Measurements from ENCODE around the gene TMEM269.

TMEM269 gene

DNA sequence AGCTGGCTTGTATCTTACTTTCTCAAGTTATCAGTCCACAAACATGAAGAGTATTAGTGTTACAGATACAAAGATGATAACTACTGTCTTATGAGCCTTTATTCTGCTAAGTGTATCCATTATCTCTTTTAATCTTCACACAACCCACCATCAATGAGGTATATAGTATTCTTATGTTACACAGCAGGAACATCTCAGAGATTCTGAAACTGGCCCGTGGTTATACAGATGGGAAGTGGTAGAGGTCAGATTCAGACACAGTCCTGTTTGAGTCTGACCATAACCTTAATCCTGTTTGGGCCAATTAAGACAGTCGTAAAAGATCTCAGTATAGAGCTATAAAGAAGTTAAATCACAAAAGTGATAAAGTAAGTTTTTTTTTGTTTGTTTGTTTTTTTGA is 5.1 kb upstream of the TMEM269 start:
- DNase-seq (ENCODE audit: extremely low read depth, low read depth): no peak
- TF ChIP-seq, protein P1, sequence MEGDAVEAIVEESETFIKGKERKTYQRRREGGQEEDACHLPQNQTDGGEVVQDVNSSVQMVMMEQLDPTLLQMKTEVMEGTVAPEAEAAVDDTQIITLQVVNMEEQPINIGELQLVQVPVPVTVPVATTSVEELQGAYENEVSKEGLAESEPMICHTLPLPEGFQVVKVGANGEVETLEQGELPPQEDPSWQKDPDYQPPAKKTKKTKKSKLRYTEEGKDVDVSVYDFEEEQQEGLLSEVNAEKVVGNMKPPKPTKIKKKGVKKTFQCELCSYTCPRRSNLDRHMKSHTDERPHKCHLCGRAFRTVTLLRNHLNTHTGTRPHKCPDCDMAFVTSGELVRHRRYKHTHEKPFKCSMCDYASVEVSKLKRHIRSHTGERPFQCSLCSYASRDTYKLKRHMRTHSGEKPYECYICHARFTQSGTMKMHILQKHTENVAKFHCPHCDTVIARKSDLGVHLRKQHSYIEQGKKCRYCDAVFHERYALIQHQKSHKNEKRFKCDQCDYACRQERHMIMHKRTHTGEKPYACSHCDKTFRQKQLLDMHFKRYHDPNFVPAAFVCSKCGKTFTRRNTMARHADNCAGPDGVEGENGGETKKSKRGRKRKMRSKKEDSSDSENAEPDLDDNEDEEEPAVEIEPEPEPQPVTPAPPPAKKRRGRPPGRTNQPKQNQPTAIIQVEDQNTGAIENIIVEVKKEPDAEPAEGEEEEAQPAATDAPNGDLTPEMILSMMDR (IDR thresholded peaks at IDR 0.05; ENCODE audit: low read depth, low read length): no peak

DNA sequence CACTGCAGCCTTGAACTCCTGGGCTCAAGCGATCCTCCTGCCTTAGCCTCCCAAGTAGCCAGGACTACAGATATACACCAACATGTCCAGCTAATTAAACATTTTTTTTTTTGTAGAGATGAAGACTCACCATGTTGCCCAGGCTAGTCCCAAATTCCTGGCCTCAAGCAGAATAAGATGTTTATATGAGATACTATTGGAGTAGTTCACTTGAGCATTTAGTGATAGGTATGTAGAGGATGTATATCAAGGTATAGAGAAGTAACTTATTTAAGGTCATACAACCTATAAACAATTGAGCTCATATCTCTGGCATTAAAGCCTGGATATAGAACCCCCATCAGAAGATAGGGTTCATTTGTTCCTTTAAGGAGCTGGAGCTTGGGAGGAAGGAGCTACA is 4.6 kb upstream of the TMEM269 start:
- TF ChIP-seq, protein P1 (IDR thresholded peaks at IDR 0.05; ENCODE audit: low read depth, low read length): no peak
- DNase-seq (ENCODE audit: extremely low read depth, low read depth): no peak

DNA sequence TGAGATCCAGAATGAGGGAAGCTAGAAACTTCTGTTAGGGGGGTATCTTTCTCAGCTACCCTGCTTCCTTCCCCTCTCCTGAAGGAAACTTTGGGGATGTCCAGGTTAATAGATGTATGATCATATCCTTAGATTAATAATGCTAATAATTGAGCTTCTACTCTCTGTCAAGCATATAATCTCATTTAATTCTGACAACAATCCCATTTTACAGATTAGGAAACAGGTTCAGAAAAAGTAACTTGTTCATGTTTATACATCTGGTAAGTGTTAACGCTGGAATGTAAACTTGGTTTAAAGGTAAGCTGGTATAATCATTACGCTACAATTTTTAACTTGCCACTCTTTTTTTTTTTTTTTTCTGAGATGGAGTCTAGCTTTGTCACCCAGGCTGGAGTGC is 1.7 kb upstream of the TMEM269 start:
- TF ChIP-seq, protein P1 (IDR thresholded peaks at IDR 0.05; ENCODE audit: low read depth, low read length): no peak
- DNase-seq (ENCODE audit: extremely low read depth, low read depth): no peak

DNA sequence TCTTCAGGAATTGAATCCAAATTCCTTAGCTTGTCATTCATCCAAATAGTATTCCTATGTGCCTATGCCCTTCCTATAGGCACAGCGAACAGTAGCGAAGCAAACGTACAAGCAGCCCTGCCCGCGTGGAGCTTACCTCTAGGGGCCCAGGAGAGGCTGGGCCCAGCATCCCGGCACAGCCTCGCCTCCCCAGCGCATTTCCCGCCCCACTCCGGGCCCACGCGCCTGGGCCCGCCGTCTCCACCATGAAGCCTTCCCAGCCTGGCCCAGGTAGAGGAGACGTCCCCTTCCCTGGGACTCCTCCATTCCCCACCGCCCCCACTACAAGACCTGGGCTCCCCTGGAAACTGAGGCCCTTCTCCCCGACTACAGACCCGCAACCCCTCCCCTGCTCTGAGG is 245 bp upstream of the TMEM269 start:
- no peak for DNase-seq (ENCODE audit: extremely low read depth, low read depth)
- TF ChIP-seq, protein P1 (IDR thresholded peaks at IDR 0.05; ENCODE audit: low read depth, low read length): no peak

DNA sequence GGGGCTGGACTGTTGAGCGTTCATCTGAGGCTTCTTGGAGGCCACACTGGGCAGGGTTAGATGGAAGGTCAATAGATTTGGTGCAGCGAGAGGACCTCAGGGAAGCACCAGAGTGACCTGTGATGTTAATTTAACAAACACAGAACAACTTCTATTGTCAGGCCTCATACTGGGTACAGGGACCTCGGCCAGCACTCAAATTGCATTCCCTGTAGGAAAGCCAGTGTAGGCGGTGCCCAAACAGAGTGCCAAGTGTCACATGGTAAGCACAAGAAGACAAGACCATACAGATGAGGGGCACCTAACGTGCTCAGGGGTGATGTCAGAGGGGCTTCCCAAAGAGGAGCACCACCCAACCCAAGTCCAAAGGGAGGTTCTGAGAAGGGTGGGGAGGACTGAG is 1.3 kb downstream of the TMEM269 start:
- DNase-seq (ENCODE audit: extremely low read depth, low read depth): no peak
- TF ChIP-seq, protein P1 (IDR thresholded peaks at IDR 0.05; ENCODE audit: low read depth, low read length): no peak

DNA sequence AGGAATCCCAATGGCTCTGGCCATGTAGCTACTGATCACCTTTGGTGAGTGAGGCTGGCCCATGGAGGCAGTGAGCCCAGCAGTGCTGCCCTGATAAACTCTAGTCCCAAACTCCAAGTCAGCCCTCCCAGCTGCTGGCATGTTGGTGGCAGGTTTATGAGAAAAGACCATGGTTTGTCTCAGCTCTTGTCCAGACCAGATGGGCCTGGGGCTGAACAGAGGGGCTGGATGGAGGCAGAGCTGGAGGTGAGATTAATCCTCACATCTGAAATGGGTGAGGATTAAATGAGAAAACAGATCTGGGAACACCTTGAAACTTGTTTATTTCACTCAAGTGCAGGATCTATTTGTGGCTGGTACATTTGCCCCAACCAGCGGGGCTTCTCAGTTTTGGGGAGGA is 3.2 kb downstream of the TMEM269 start:
- no peak for DNase-seq (ENCODE audit: extremely low read depth, low read depth)
- TF ChIP-seq, protein P1 (IDR thresholded peaks at IDR 0.05; ENCODE audit: low read depth, low read length): no peak

DNA sequence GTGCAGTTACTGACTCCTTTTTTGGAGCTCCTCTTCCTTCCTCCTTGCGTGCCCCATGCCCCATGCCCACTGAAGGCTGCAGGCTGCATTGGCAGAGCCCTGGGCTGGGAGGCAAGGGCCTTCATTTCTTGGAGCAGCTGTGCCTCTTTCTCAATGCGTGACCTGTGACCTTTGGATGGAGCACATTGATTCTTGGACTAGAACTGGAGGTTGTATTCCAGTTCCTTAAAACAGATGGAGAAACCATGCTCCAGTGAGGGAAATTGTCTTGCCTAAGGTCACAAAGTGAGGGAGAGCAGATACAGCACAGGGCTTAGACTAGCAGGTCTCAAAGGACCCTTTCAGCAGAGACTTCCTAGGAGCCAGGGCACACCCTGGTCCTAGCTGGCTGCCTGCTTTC is 9.0 kb downstream of the TMEM269 start:
- no peak for DNase-seq (ENCODE audit: extremely low read depth, low read depth)
- TF ChIP-seq, protein P1 (IDR thresholded peaks at IDR 0.05; ENCODE audit: low read depth, low read length): no peak

All from AG09319 (cell line).